HG02885 (cell line): ENCODE data around the gene KLHDC10.
"Not testable (repeated sequence)": the region's sequence is repeated elsewhere in the genome, so short reads cannot be mapped to it uniquely, and the experiment has no call there.

Experiments
- ATAC-seq: cut with Tn5 transposase; IDR thresholded peaks from one replicate; pipeline ENCODE4 v1.9.1; 2021; ENCODE audit warnings: mild to moderate bottlenecking; ENCODE audit not compliant: unreplicated experiment, poor library complexity

KLHDC10 gene

GRCh38 chr7:130071701-130072622 lies 1.6 kb downstream of the KLHDC10 start:
- ATAC-seq, result peak; percentile 36

GRCh38 chr7:130079846-130080394 lies 9.6 kb downstream of the KLHDC10 start:
- no peak for ATAC-seq

DNA sequence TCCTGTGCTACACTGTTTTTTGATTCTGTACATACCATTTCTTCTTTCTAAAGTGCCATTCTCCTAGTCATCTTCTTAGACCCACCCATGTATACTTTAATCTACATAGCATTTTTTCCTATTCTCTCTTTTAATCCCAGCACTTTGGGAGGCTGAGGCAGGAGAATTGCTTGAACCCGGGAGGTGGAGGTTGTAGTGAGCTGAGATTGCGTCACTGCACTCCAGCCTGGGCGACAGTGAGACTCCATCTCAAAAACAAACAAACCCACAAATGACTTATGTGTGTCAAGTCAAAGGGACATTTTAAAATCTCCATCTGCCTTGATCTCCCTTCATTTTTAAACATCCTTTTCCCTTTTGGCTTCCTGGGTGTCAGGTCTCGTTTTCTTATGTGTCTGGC lies 13.2 kb downstream of the KLHDC10 start:
- not testable (repeated sequence) for ATAC-seq

DNA sequence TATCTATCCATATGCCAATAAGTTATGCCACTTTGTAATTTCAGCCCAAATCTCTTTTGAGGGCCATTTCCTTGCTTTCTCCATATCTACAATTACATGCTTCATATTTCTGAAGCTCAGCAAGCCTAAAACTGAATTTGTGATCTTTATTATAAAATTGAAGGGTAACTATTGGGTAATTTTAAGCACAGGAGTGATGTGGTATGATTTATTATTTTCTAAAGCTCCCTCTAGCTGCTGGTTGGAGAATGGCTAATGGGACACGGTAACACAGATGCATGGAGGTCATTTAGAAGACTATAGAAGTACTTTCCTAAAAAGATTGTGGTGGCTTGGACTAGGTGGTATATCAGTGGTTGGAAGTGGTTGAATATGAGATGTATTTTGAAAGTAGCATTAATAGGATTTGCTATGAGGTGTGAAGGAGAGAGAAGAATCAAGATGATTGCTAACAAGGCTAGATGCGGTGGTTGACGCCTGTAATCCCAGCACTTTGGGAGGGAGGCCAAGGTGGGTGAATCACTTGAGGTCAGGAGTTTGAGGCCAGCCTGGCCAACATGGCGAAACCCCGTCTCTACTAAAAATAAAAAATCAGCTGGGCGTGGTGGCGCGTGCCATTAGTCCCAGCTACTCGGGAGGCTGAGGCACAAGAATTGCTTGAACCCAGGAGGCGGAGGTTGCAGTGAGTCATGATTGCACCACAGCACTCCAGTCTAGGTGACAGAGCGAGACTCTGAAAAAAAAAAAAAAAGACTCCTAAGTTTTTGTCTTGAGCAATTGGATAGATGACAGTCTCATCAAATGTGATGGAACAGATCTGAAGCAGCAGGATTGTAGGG lies 13.9 kb downstream of the KLHDC10 start:
- ATAC-seq, result no peak

DNA sequence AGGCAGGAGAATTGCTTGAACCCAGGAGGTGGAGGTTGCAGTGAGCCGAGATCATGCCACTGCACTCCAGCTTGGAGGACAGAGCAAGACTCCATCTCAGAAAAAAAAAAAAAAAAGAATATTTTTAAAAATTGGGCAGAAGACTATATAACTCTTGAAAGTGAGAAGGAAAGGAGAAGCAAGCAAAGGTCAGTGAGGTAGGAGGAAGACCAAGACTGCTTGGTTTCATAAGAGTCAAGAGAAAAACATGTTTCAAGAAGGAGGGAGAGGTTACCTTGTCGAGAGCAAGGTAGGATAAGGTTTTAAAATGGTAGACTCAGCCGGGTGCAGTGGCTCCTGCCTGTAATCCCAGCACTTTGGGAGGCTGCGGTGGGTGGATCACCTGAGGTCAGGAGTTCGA lies 14.9 kb downstream of the KLHDC10 start:
- not testable (repeated sequence) for ATAC-seq

DNA sequence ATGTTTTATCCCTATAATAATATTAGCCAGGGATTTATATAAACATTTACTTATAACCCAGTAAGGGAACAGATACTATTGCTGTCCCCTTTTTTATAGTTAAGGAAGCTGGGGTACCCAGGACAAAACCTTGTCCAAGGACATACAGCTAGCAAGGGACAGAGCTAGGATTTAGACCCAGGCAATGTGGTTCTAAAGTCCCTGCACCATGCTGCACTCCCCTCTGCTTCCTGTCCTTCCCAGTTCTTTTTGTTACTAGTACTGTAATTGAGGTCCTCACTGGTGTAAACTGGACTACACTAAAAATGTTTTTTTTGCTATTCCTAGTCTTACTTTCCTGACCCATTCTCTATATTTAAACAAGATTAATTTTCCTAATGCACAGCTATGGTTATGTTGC lies 16.6 kb downstream of the KLHDC10 start:
- ATAC-seq, result no peak

- no peak for ATAC-seq
Measured at GRCh38 chr7:130087364-130087763, 17.0 kb downstream of the KLHDC10 start.

DNA sequence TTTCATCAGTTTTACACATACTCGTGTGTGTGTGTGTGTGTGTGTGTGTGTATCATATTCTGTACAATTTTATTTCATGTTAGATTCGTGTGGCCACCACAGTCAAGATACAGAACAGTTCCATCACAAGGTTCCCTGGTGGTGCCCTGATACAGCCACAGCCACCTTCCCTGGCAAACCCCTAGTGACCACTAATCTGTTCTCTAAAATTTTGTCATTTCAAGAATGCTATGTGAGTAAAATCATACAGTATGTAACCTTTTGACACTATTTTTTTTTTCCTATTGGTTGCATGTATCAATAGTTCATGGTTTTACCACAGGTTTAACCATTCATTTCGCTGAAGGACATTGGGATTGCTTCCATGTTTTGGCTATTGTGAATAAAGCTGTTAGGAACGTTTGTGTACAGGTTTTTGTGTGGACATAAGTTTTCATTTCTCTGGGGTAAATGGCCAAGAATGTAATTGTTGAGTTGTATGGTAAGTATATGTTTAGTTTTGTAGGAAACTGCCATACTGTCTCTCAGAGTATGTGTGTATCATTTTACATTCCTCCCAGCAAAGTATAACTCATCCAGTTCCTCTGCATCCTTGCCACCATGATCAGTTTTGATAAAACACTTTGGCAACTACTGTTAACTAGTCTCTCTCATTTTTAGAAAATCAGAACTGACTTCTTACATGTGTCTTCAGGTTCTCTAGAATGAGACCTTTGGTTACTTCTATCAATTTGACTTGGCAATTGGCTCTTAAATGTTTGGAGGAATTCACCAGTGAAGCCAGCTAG lies 20.6 kb downstream of the KLHDC10 start:
- ATAC-seq, result no peak

DNA sequence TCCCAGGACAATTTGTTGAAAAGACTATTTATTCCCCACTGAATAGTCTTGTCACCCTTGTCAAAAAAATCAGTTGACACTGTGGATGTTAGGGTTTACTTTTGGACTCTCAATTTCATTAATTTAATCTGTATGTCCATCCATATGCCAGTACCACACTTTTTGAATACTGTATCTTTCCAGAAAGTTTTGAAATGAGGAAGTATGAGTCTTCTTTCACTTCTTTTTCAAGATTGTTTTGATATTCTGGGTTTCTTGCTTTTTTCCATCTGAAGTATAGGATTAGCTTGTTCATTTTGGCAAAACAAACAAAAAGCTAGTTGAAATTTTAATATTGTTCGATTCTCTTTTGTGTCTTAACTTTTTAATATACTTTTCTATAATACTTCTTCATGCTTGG lies 21.7 kb downstream of the KLHDC10 start:
- ATAC-seq, result no peak

GRCh38 chr7:130092598-130092997 lies 22.3 kb downstream of the KLHDC10 start:
- no peak for ATAC-seq

DNA sequence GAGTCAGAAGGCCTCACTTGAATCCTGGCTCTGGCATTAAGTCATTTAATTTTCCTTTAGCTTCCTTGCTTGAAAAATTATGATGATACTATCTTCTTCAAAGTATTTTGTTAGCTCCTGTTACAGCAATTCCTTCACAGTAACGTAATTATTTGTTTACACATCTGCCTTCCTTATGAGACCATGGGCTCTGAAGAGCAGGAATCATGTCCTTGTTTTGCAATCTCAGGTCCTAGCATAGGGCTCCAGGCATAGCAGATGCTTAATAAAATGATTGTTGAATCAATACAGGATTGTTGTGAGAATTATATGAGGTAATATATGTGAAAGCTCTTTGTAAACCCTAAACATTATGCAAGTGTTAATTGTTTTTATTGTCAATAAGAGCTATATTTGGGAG lies 25.5 kb downstream of the KLHDC10 start:
- no peak for ATAC-seq

DNA sequence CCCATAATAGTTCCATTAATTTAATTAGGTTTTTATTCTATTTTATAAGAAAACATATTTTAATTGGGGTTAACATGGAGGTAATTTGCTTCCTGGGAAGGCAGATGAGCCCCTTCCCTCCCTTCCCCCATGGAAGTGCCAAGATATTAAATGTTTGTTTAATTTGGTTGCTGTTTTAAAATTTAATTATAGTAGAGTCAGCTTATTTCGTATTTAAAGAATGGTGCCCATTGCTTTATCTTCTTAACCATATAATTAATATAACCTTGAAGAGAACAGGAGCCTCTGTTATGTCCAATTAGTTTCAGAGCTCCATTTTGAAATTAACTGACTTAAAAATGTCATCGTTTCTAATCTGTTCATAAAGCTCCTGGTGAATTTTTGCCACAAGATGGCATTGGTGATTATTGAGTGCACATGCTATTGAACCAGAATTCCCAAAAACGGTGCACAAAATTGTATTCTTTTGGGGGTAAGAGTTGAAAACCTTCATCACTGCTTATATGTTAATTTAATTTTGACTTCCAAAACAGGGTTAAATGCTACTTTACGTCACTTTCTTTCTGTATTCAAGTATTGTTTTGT lies 26.0 kb downstream of the KLHDC10 start:
- ATAC-seq, result no peak

- no peak for ATAC-seq
Measured at GRCh38 chr7:130099331-130099730, 29.0 kb downstream of the KLHDC10 start.

DNA sequence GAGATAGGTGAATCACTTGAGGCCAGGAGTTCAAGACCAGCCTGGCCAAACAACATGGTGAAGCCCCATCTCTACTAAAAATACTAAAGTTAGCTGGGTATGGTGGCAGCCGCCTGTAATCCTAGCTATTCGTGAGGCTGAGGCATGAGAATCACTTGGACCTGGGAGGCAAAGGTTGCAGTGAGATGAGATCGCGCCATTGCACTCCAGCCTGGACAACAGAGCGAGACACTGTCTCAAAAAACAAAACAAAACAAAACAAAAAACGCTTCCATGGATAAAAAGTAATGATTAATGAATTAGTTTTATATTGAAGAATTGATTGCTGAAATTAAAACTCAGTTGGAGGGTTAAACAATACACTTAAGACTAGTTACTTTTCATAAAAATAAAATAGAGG lies 32.3 kb downstream of the KLHDC10 start:
- no peak for ATAC-seq

DNA sequence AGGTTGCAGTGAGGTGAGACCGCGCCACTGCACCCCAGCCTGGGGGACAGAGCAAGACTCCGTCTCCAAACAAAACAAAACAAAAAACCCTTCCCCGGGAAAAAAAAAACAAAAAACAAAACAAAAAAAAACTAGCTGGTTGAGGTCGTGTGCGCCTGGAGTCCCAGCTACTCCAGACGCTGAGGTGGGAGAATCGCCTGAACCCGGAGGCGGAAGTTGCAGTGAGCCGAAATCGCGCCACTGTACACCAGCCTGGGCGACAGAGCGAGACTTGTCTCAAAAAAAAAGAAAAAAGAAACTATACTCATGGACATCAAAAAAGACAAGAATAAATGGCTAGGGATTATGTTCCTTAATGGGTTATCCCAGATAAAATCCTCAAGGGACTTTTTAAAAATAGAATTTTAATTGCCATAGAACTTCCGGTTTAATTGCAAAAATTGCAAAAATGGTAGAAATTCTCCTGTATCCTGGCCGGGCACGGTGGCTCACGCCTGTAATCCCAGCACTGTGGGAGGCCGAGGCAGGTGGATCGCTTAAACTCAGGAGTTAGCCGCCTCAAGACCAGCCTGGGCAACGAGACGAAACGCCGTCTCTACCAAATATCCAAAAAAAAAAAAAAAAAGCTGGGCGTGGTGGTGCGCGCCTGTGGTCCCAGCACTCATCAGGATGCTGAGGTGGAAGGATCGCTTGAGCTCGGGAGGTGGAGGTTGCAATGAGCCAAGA lies 37.8 kb downstream of the KLHDC10 start:
- ATAC-seq, result no peak

DNA sequence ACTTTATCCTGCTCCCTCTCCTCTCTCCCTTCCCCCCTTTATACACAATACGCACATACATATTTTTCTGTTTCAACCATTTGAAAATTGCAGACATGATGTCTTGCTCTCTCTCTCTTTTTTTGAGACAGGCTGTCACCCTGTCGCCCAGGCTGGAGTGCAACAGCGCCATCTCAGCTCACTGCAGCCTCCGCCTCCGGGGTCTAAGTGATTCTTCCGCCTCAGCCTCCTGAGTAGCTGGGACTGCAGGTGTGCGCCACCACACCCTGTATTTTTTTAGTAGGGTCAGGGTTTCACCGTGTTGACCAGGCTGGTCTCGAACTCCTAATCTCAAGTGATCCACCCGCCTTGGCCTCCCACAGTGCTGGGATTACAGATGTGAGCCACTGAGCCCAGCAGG lies 38.5 kb downstream of the KLHDC10 start:
- no peak for ATAC-seq

GRCh38 chr7:130112093-130112492 lies 41.8 kb downstream of the KLHDC10 start:
- ATAC-seq, result no peak

DNA sequence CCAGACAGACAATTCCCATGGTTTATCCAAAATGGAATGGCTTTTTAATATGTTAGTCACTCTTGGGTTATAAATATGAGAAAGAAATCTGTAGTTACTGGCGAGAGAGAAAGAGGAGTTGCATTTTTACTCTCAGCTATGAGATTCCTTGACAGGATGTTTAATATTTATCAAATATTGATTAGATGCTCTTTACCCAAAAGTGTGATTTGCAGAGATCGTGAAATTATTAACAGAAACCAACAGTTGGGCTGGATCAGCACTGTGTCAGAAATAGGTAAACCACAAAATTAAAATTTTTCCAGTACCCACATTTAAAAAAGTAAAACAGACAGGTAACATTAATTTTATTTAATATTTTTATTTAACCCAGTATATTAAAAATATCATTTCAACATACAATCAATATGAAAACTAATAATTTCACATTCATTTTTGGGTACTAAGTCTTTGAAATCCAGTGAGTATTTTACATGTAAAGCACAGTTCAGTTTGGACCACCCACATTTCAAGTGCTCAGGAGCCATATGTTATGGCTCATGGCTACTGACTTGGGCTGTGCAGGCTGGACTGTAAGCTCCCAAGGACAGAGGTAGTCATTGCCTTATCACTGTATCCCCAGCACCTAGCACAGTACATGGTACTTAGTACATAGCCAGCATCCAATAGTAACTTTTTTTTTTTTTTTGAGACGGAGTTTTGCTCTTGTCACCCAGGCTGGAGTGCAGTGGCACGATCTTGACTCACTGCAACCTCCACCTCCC lies 42.5 kb downstream of the KLHDC10 start:
- no peak for ATAC-seq

- not testable (repeated sequence) for ATAC-seq
Measured at GRCh38 chr7:130113426-130113805, 43.1 kb downstream of the KLHDC10 start.
